Activated naive CD8-positive, alpha-beta T cell treated with anti-CD3 and anti-CD28 coated beads, Interleukin-2, amount 50 U/mL, for 24 hours (primary cell): Measurements from ENCODE around the gene KIF3B.

Experiments
- ATAC-seq: fragments of 150-1000 bp; cut with Tn5 transposase; one replicate; pipeline ENCODE4 v1.10.0; 2021
- DNase-seq: peaks from one replicate; pipeline ENCODE4 v3.0.0; 2021
- H3K27ac Mint-ChIP-seq: one replicate; pipeline ENCODE4 v1.8.0; 2021; ENCODE audit warnings: mild to moderate bottlenecking, mixed read lengths
- H3K27me3 Mint-ChIP-seq: one replicate; pipeline ENCODE4 v1.8.0; 2021; ENCODE audit warnings: mixed read lengths
- H3K36me3 Mint-ChIP-seq: one replicate; pipeline ENCODE4 v1.8.0; 2021; ENCODE audit warnings: low read depth, mixed read lengths
- H3K4me1 Mint-ChIP-seq: one replicate; pipeline ENCODE4 v1.8.0; 2021; ENCODE audit warnings: mixed read lengths
- H3K4me3 Mint-ChIP-seq: one replicate; pipeline ENCODE4 v1.8.0; 2021; ENCODE audit warnings: mild to moderate bottlenecking, moderate library complexity, mixed read lengths
- H3K9me3 Mint-ChIP-seq: one replicate; pipeline ENCODE4 v1.8.0; 2021; ENCODE audit warnings: mixed read lengths

KIF3B gene

GRCh38 chr20:32277361-32278198 is at the start of gene KIF3B:
KIF3B (plus strand) TSS chr20:32277651; CDS start chr20:32309778, 32,127 bp downstream.
- no peaks in the 10 kb centered on the region for H3K27me3 Mint-ChIP-seq
- peaks cover 58% of the 10 kb centered on the region for H3K4me1 Mint-ChIP-seq
- DNase-seq = peak; percentile 89
- peak within 1 kb of the TSS; percentile 96 for H3K27ac Mint-ChIP-seq
- H3K4me3 Mint-ChIP-seq = peak within 1 kb of the TSS; percentile 98
- H3K9me3 Mint-ChIP-seq = peaks cover 20% of the 10 kb centered on the region
- ATAC-seq = peak; percentile 81
- H3K36me3 Mint-ChIP-seq = peaks cover 39% of the 10 kb centered on the region

GRCh38 chr20:32227744-32228688 is 49.4 kb upstream of the KIF3B start:
- peaks cover 36% of the 10 kb centered on the region for H3K4me1 Mint-ChIP-seq
- H3K4me3 Mint-ChIP-seq = no peak overlapping the region
- H3K9me3 Mint-ChIP-seq = no peaks in the 10 kb centered on the region
- DNase-seq (no peak), ATAC-seq (no peak)
- H3K36me3 Mint-ChIP-seq = peaks cover 61% of the 10 kb centered on the region
- H3K27me3 Mint-ChIP-seq = no peaks in the 10 kb centered on the region
- peak overlapping the region; percentile 52 for H3K27ac Mint-ChIP-seq

- Mint-ChIP-seq H3K27me3 (no peaks in the 10 kb centered on the region), H3K27ac (peak overlapping the region; percentile 52), H3K4me3 (no peak overlapping the region), H3K9me3 (no peaks in the 10 kb centered on the region), H3K4me1 (peaks cover 46% of the 10 kb centered on the region), H3K36me3 (peaks cover 71% of the 10 kb centered on the region)
- DNase-seq = no peak
- no peak for ATAC-seq
These were observed 48.2 kb upstream of the KIF3B start for GRCh38 chr20:32229251-32229747.

- H3K4me1 Mint-ChIP-seq = peaks cover 51% of the 10 kb centered on the region
- no peaks in the 10 kb centered on the region for H3K9me3 Mint-ChIP-seq
- no peak for ATAC-seq
- H3K4me3 Mint-ChIP-seq = peak overlapping the region; percentile 35
- peak overlapping the region; percentile 98 for H3K27ac Mint-ChIP-seq
- no peak for DNase-seq
- H3K36me3 Mint-ChIP-seq = peaks cover 74% of the 10 kb centered on the region
- no peaks in the 10 kb centered on the region for H3K27me3 Mint-ChIP-seq
These were observed 46.7 kb upstream of the KIF3B start for GRCh38 chr20:32230707-32231106.

- Mint-ChIP-seq H3K4me3 (peak overlapping the region; percentile 43), H3K9me3 (no peaks in the 10 kb centered on the region), H3K36me3 (peaks cover 75% of the 10 kb centered on the region), H3K27me3 (no peaks in the 10 kb centered on the region), H3K4me1 (peaks cover 53% of the 10 kb centered on the region), H3K27ac (peak overlapping the region; percentile 98)
- no peak for ATAC-seq
- no peak for DNase-seq
These were observed 46.2 kb upstream of the KIF3B start for GRCh38 chr20:32231245-32231644.

GRCh38 chr20:32231847-32232246 is 45.6 kb upstream of the KIF3B start:
- peak overlapping the region; percentile 98 for H3K27ac Mint-ChIP-seq
- H3K27me3 Mint-ChIP-seq = no peaks in the 10 kb centered on the region
- peak; percentile 76 for ATAC-seq
- peak; percentile 38 for DNase-seq
- H3K4me3 Mint-ChIP-seq = peak overlapping the region; percentile 43
- H3K9me3 Mint-ChIP-seq = no peaks in the 10 kb centered on the region
- peaks cover 79% of the 10 kb centered on the region for H3K36me3 Mint-ChIP-seq
- H3K4me1 Mint-ChIP-seq = peaks cover 53% of the 10 kb centered on the region

GRCh38 chr20:32232326-32232886 is 45.0 kb upstream of the KIF3B start:
- Mint-ChIP-seq H3K4me1 (peaks cover 55% of the 10 kb centered on the region), H3K9me3 (no peaks in the 10 kb centered on the region), H3K27ac (peak overlapping the region; percentile 98), H3K27me3 (no peaks in the 10 kb centered on the region), H3K36me3 (peaks cover 82% of the 10 kb centered on the region), H3K4me3 (peak overlapping the region; percentile 60)
- ATAC-seq (peak; percentile 75), DNase-seq (peak; percentile 34)

- ATAC-seq (no peak), DNase-seq (no peak)
- H3K27ac Mint-ChIP-seq = peak overlapping the region; percentile 98
- peaks cover 73% of the 10 kb centered on the region for H3K36me3 Mint-ChIP-seq
- H3K4me3 Mint-ChIP-seq = peak overlapping the region; percentile 60
- H3K4me1 Mint-ChIP-seq = peaks cover 57% of the 10 kb centered on the region
- H3K27me3 Mint-ChIP-seq = no peaks in the 10 kb centered on the region
- H3K9me3 Mint-ChIP-seq = no peaks in the 10 kb centered on the region
These were observed 44.2 kb upstream of the KIF3B start for GRCh38 chr20:32233286-32233685.

- DNase-seq = no peak
- Mint-ChIP-seq H3K4me1 (peaks cover 59% of the 10 kb centered on the region), H3K27me3 (no peaks in the 10 kb centered on the region), H3K27ac (peak overlapping the region; percentile 98), H3K36me3 (peaks cover 64% of the 10 kb centered on the region), H3K4me3 (no peak overlapping the region), H3K9me3 (no peaks in the 10 kb centered on the region)
- no peak for ATAC-seq
These were observed 43.2 kb upstream of the KIF3B start for GRCh38 chr20:32234135-32234808.

- peaks cover 59% of the 10 kb centered on the region for H3K36me3 Mint-ChIP-seq
These were observed 42.0 kb upstream of the KIF3B start for GRCh38 chr20:32235331-32236047.

GRCh38 chr20:32236048-32236533 is 41.4 kb upstream of the KIF3B start:
- Mint-ChIP-seq H3K27ac (no peak overlapping the region), H3K36me3 (peaks cover 53% of the 10 kb centered on the region)

More at GRCh38 chr20:32235331-32236047, 42.0 kb upstream of the KIF3B start:
- no peak for ATAC-seq
- Mint-ChIP-seq H3K27me3 (no peaks in the 10 kb centered on the region), H3K9me3 (no peaks in the 10 kb centered on the region), H3K27ac (peak overlapping the region; percentile 72), H3K4me3 (no peak overlapping the region), H3K4me1 (peaks cover 66% of the 10 kb centered on the region)
- no peak for DNase-seq

GRCh38 chr20:32236819-32237218 is 40.6 kb upstream of the KIF3B start:
- no peak for DNase-seq
- Mint-ChIP-seq H3K9me3 (no peaks in the 10 kb centered on the region), H3K36me3 (peaks cover 46% of the 10 kb centered on the region), H3K4me1 (peaks cover 65% of the 10 kb centered on the region), H3K4me3 (no peak overlapping the region), H3K27ac (peak overlapping the region; percentile 7), H3K27me3 (no peaks in the 10 kb centered on the region)
- no peak for ATAC-seq

More at GRCh38 chr20:32236048-32236533, 41.4 kb upstream of the KIF3B start:
- Mint-ChIP-seq H3K9me3 (no peaks in the 10 kb centered on the region), H3K4me3 (no peak overlapping the region), H3K27me3 (no peaks in the 10 kb centered on the region), H3K4me1 (peaks cover 66% of the 10 kb centered on the region)
- DNase-seq (no peak), ATAC-seq (no peak)

GRCh38 chr20:32237419-32237818 is 40.0 kb upstream of the KIF3B start:
- H3K36me3 Mint-ChIP-seq = peaks cover 42% of the 10 kb centered on the region
- no peak overlapping the region for H3K4me3 Mint-ChIP-seq
- H3K27me3 Mint-ChIP-seq = no peaks in the 10 kb centered on the region
- ATAC-seq = no peak
- DNase-seq = no peak
- peaks cover 60% of the 10 kb centered on the region for H3K4me1 Mint-ChIP-seq
- H3K27ac Mint-ChIP-seq = peak overlapping the region; percentile 7
- no peaks in the 10 kb centered on the region for H3K9me3 Mint-ChIP-seq
